ENCODE data around the gene MCF2. TPM values are rescaled to one million over a fixed set of nuclear protein-coding genes. Genes with fewer than 3 reads are reported as not detected.

MCF2 gene
- total and polyA plus RNA-seq, 2 donors (not counting 1 experiment from before 2014, with no cell fraction given) = 0.39 to 0.54 TPM

DNA sequence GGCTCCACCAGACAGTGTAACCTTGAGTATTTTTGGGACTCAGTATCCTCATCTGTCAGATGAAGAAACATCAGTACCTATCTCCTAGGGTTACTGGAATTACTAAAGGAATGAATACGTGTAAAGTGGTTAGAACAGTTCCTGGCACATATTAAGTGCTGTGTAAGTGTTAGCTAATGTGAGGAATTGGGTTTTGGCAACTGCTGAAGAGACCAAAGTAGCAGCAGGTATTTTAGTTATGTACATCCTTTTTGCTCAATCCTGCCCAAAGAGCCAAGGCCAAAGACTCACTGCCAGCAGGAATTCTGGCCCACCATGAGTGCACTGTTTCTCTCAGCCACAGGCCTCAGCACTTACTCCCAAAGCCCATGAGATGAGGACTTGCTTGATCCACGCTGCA lies 16.7 kb upstream of the MCF2 start:
- Histone ChIP-seq H3K79me2 (ENCODE audit: control insufficient read depth, insufficient read depth, low read length) (no peaks in the 10 kb centered on the region), H3K9me3 (ENCODE audit: control extremely low read depth in 1 of 3, control insufficient read depth in 2 of 3, insufficient read depth in 1 of 3, low read length in 2 of 3) (no peaks in the 10 kb centered on the region), H3K4me2 (replicated peaks; ENCODE audit: low read depth, low read length, poor library complexity, severe bottlenecking) (no peak overlapping the region), H3K27me3 (replicated peaks in 1 of 4; ENCODE audit: control extremely low read depth in 1 of 4, control insufficient read depth in 3 of 4, insufficient read depth in 4 of 4, low read length in 3 of 4) (no peaks in the 10 kb centered on the region), H3K36me3 (replicated peaks in 1 of 2; ENCODE audit: control extremely low read depth in 1 of 2, control insufficient read depth in 1 of 2, extremely low read depth in 1 of 2, insufficient read depth in 2 of 2, low read length in 1 of 2) (no peaks in the 10 kb centered on the region), H3K9ac (ENCODE audit: low read length) (no peak overlapping the region), H2AFZ (ENCODE audit: insufficient read depth, low read depth, low read length, poor library complexity, severe bottlenecking) (no peak overlapping the region), H4K20me1 (ENCODE audit: control insufficient read depth, insufficient read depth, low read length, poor library complexity, severe bottlenecking) (no peaks in the 10 kb centered on the region), H3K27ac (ENCODE audit: low read length in 2 of 2) (no peak overlapping the region), H3K4me3 (ENCODE audit: control extremely low read depth in 1 of 5, extremely low read depth in 1 of 5, insufficient read depth in 1 of 5, low read depth in 2 of 5, low read length in 4 of 5) (no peak overlapping the region), H3K4me1 (ENCODE audit: control insufficient read depth in 2 of 2, insufficient read depth in 2 of 2, low read length in 2 of 2) (no peaks in the 10 kb centered on the region)
- DNase-seq (no peak), ATAC-seq (ENCODE audit: low read depth) (no peak)
- CTCF ChIA-PET = no interaction called here
- no peaks in the 10 kb centered on the region for H3K27me3 Mint-ChIP-seq
- intact Hi-C loops (cut with micrococcal nuclease) = no loop called here
- TF ChIP-seq EZH2 (IDR thresholded peaks at IDR 0.05; ENCODE audit: borderline replicate concordance, insufficient read depth, low read depth, low read length, poor library complexity, severe bottlenecking) = no peak
- TF ChIP-seq, protein P1, sequence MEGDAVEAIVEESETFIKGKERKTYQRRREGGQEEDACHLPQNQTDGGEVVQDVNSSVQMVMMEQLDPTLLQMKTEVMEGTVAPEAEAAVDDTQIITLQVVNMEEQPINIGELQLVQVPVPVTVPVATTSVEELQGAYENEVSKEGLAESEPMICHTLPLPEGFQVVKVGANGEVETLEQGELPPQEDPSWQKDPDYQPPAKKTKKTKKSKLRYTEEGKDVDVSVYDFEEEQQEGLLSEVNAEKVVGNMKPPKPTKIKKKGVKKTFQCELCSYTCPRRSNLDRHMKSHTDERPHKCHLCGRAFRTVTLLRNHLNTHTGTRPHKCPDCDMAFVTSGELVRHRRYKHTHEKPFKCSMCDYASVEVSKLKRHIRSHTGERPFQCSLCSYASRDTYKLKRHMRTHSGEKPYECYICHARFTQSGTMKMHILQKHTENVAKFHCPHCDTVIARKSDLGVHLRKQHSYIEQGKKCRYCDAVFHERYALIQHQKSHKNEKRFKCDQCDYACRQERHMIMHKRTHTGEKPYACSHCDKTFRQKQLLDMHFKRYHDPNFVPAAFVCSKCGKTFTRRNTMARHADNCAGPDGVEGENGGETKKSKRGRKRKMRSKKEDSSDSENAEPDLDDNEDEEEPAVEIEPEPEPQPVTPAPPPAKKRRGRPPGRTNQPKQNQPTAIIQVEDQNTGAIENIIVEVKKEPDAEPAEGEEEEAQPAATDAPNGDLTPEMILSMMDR (IDR thresholded peaks at IDR 0.05) = no peak
- H3K9me3 Mint-ChIP-seq (ENCODE audit: insufficient read depth) = no peaks in the 10 kb centered on the region
- H3K27ac Mint-ChIP-seq = no peak overlapping the region
- peaks cover 5% of the 10 kb centered on the region for H3K4me1 Mint-ChIP-seq
- POLR2A ChIA-PET = no interaction called here
- 100% methylated on average over 1 of the region's 2 CpGs for WGBS (ENCODE audit: insufficient coverage)
- H3K4me3 Mint-ChIP-seq = no peak overlapping the region

DNA sequence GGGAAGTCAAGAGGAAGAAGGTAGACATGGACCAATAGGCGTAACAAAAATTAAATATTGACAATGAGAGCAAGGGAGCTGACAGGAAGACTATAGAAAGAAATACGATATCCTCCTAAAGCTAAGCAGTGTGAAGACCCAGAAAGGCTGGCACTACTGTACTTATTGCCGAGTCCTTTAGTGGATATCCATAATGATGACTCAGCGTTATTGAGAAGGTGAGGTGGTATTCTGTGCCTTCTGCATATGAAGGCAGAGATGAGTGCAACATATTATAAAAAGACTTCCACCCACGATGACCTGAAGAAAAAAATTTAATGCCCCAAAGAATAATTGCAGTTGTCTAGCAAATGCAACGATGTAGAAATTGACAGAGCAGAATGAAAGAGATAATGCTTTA lies 13.0 kb upstream of the MCF2 start:
- no peak for TF ChIP-seq EZH2 (IDR thresholded peaks at IDR 0.05; ENCODE audit: borderline replicate concordance, insufficient read depth, low read depth, low read length, poor library complexity, severe bottlenecking)
- TF ChIP-seq, protein P1 (IDR thresholded peaks at IDR 0.05) = no peak
- Histone ChIP-seq H3K79me2 (ENCODE audit: control insufficient read depth, insufficient read depth, low read length) (no peaks in the 10 kb centered on the region), H2AFZ (ENCODE audit: insufficient read depth, low read depth, low read length, poor library complexity, severe bottlenecking) (no peak overlapping the region), H3K4me1 (ENCODE audit: control insufficient read depth in 2 of 2, insufficient read depth in 2 of 2, low read length in 2 of 2) (no peaks in the 10 kb centered on the region), H3K4me3 (ENCODE audit: control extremely low read depth in 1 of 5, extremely low read depth in 1 of 5, insufficient read depth in 1 of 5, low read depth in 2 of 5, low read length in 4 of 5) (no peak overlapping the region), H3K9ac (ENCODE audit: low read length) (no peak overlapping the region), H3K36me3 (replicated peaks in 1 of 2; ENCODE audit: control extremely low read depth in 1 of 2, control insufficient read depth in 1 of 2, extremely low read depth in 1 of 2, insufficient read depth in 2 of 2, low read length in 1 of 2) (no peaks in the 10 kb centered on the region), H3K27ac (ENCODE audit: low read length in 2 of 2) (no peak overlapping the region), H3K9me3 (ENCODE audit: control extremely low read depth in 1 of 3, control insufficient read depth in 2 of 3, insufficient read depth in 1 of 3, low read length in 2 of 3) (no peaks in the 10 kb centered on the region), H3K27me3 (replicated peaks in 1 of 4; ENCODE audit: control extremely low read depth in 1 of 4, control insufficient read depth in 3 of 4, insufficient read depth in 4 of 4, low read length in 3 of 4) (no peaks in the 10 kb centered on the region), H3K4me2 (replicated peaks; ENCODE audit: low read depth, low read length, poor library complexity, severe bottlenecking) (no peak overlapping the region), H4K20me1 (ENCODE audit: control insufficient read depth, insufficient read depth, low read length, poor library complexity, severe bottlenecking) (no peaks in the 10 kb centered on the region)
- Mint-ChIP-seq H3K27ac (no peak overlapping the region), H3K27me3 (no peaks in the 10 kb centered on the region), H3K4me3 (no peak overlapping the region), H3K9me3 (ENCODE audit: insufficient read depth) (no peaks in the 10 kb centered on the region), H3K4me1 (peaks cover 5% of the 10 kb centered on the region)
- 33% methylated on average over 1 of the region's 6 CpGs for WGBS (ENCODE audit: insufficient coverage)
- intact Hi-C loops (cut with micrococcal nuclease) = no loop called here
- ATAC-seq (ENCODE audit: low read depth) = no peak
- ChIA-PET POLR2A (no interaction called here), CTCF (no interaction called here)
- DNase-seq = no peak
